Gastrocnemius medialis (tissue), 4 donors: ENCODE data around the gene HDAC4.

ENCODE experiments used
- POLR2A ChIP-seq, 2 donors: fragments of 450-650 bp; IDR thresholded peaks; one replicate each; pipeline ENCODE4 v1.6.1; 2017; ENCODE audit warnings: antibody characterized with exemption in 2 of 2, mild to moderate bottlenecking in 2 of 2, moderate library complexity in 2 of 2
- TF ChIP-seq, protein P1 (sequence below), 5 experiments: fragments of 450-650 bp in 3 of 5; fragments of 200-600 bp in 2 of 5; sonication (generic) in 2 of 5; IDR thresholded peaks in 4 of 5; conservative IDR thresholded peaks in 1 of 5; 1 replicate in 4 of 5; 2 replicates in 1 of 5; pipeline ENCODE4 v1.5.1; 2016 to 2019; ENCODE audit warnings: antibody characterized with exemption in 5 of 5, mild to moderate bottlenecking in 3 of 5, moderate library complexity in 3 of 5

DNA sequence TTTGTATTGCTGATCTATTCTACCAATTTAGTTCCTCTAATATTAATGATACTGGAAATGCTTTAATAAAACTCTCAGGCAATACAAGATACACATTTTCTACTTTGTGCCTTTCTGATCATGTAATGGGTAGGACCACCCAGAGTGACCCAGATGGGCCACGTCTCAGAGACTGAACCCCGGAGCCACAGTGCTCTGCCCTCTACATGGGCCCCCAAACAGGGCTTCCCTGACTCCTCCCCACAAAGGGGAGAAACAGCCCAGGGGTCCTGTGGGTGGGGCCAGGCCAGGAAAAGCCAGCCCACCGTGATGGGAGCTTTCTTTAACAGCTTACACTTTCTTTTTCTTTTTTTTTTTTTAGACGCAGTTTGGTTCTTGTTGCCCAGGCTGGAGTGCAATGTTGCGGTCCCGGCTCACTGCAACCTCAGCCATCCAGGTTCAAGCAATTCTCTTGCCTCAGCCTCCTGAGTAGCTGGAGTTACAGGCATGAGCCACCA is 18.4 kb downstream of the HDAC4 start:
- TF ChIP-seq, protein P1, sequence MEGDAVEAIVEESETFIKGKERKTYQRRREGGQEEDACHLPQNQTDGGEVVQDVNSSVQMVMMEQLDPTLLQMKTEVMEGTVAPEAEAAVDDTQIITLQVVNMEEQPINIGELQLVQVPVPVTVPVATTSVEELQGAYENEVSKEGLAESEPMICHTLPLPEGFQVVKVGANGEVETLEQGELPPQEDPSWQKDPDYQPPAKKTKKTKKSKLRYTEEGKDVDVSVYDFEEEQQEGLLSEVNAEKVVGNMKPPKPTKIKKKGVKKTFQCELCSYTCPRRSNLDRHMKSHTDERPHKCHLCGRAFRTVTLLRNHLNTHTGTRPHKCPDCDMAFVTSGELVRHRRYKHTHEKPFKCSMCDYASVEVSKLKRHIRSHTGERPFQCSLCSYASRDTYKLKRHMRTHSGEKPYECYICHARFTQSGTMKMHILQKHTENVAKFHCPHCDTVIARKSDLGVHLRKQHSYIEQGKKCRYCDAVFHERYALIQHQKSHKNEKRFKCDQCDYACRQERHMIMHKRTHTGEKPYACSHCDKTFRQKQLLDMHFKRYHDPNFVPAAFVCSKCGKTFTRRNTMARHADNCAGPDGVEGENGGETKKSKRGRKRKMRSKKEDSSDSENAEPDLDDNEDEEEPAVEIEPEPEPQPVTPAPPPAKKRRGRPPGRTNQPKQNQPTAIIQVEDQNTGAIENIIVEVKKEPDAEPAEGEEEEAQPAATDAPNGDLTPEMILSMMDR (IDR thresholded peaks at IDR 0.05 in 4 of 5, conservative IDR thresholded peaks at IDR 0.05 in 1 of 5), result no peak
- no peak for TF ChIP-seq POLR2A (IDR thresholded peaks at IDR 0.05)
